CD4-positive, alpha-beta T cell treated with Interleukin-4 for 4 hours (primary cell): Measurements from ENCODE around the gene CDH8.
"Not testable (repeated sequence)": the region's sequence is repeated elsewhere in the genome, so short reads cannot be mapped to it uniquely, and the experiment has no call there.

Source experiments
- DNase-seq: peaks from one replicate; pipeline ENCODE4 v3.0.0-alpha.2; 2020

CDH8 gene

DNA sequence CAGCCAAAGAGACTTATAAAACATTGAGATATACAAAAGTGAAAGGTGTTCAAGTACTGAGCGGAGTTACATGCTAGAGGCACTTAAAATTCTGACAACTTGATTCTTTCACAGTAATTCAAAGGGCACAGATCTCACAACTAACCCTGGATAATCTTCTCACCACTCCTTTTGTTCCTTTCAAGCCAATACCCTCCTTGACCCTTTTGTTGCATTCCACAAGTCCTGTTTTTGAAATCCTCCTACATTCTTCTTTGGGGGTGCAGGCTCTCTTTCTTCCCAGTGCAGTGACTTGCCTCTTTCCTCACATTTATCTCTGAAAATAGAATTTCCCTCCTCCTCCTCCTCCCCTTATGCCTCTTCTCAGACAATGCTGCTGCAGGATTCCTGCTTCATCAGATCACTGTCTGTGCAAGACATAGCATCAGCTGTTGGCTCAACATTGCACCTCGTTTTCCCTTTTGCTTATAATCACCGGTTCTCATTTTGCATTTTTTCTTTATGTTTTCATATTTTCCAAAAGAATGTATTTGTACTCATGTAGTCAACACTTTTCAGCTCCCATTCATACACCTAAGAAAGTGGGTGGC, 199.3 kb downstream of the CDH8 start:
- no peak for DNase-seq

DNA sequence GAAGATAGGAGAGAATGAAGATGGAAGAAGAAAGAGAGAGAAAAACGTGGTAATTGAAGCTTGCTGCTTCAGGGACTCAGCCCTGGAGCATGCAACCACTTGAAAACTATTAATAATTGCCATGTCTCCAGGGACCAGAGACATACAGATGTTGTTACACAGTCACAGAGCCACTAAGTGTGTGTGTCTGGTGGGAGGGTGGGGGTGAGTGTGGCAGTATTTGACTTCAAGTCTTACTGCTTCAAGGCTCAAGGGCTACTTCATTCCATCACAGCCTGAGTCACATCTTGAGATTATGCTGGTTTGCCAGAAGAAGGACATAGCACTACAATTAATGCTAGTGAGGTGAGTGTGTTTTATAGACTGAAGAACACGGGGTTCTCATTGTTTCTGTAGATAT, 202.2 kb downstream of the CDH8 start:
- no peak for DNase-seq

GRCh38 chr16:61831351-61831917, 204.8 kb downstream of the CDH8 start:
- DNase-seq: no peak

DNA sequence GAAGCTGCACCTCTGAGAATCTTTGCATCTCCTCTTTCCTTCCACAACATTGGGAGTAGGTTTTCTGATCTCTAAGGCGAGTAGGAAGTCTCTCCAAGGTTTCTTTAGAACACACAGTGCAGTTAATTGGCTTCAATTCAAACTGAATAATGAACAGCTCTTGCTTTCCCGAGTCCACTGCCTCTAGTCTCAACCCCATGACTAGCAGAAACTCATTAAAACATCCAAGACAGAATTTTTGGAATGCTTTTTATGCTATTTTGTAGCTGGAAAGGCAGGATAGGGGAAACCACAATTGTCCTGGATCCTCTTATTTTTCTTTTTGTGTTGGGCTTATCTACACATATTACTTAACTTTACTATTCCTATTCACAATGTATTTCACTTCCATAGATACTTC, 206.6 kb downstream of the CDH8 start:
- DNase-seq: no peak

- no peak for DNase-seq
Measured at GRCh38 chr16:61823326-61823725, 212.9 kb downstream of the CDH8 start.

DNA sequence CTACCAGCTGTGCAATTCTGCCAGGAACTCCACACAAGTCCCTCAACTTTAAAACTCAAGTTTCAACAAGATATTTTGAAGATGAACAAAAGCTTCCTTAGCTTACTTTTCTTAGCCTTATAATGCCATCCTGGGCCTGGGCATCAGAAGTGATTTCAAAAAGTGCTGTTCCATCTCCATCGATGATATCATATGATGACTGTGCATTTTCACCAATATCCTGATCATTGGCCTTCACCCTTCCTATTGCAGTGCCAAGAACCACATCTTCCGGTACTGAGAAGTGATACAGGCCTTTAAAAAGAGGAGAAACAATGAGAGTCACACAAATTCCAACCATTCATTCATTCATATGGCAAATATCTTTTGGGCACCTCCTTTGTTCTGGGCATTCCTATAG, 215.4 kb downstream of the CDH8 start:
- DNase-seq: no peak

GRCh38 chr16:61820398-61820797, 215.8 kb downstream of the CDH8 start:
- DNase-seq: no peak

DNA sequence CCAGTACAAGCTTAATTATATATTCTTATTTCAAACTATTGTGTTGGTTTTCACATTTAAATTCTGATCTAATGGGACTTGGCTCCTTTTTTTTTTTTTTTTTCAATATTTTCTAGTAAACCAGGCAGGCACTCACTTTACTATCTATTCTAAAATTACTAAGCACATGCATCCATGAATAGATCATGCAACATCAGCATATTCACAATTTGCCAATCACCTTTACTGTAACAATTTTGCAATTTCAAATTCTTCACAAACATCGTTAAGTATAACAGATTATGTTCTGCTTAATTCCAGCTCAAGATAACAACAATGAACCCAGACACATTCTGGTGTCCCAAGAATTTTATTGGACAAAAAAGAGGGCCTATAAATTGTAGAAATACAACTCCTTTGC, 217.4 kb downstream of the CDH8 start:
- no peak for DNase-seq

- DNase-seq: no peak
Measured at GRCh38 chr16:61817583-61818278, 218.5 kb downstream of the CDH8 start.

DNA sequence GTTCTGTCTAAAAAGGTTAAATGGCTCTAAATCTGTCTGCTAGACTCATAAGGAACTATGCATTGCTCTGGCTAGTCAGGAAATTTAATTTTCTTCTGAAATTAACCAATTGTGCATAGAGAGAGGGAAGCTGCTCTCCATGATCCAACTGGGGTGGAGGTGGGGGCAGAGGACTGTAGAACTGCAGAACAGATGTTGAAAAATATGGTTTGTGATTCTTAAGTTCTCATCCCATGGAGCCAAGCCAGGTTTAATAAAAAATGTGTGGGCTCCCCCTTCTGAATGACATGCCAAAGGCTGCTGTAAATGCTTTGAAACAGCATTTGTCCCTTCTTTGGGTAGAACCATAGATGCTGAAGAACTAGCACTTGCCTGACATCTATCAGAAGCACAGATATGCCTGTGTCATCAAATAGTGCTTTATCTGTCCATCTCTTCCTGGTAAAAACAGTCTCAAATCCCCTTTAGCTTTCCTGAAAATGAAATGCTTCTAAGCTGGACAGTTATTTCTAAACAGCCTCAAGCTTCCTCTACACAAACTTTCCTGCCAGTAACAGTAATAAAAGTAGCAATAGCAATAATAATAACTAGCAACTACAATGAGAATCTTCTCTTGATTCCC, 221.4 kb downstream of the CDH8 start:
- DNase-seq: no peak

DNA sequence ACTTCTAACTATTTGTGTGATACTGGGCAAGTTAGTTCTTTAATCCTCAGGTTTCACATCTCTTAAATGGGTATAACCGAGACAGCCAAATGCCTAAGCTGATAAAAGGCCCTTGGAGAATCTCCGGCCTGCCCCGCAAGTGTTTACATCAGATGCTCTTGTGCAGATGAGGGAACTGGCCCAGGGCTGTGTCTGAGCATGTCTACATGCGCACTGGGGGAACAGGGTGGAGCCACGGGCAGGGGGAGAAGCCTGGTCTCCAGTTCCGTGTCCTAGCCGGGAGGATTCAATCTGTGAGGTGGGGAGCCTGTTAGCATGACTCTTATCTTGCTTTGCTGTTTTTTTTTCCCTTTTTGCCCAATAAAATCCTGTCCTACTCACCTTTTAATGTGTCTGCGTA, 222.9 kb downstream of the CDH8 start:
- no peak for DNase-seq

- DNase-seq: no peak
Measured at GRCh38 chr16:61812251-61812650, 224.0 kb downstream of the CDH8 start.

GRCh38 chr16:61807551-61807950, 228.7 kb downstream of the CDH8 start:
- no peak for DNase-seq

GRCh38 chr16:61801217-61801616, 235.0 kb downstream of the CDH8 start:
- DNase-seq: not testable (repeated sequence)

DNA sequence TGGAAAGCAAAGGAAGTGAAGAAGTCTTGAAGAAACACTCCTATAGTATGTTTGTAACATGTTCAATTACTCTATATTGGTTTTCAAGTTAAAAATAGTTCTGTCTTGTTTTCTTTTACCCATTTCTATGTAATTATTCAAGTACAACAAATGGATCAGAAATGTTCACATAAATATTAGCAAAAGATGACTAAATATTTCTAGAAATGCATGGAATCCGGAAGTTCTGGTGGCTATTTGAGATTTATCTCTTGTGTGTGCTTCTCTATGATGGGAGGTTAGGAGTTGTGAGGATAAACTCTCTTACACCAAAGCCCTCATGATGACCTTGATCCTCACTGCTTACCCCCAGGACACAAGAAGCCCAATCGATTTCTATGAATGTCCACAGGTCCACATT, 237.5 kb downstream of the CDH8 start:
- no peak for DNase-seq

- no peak for DNase-seq
Measured at GRCh38 chr16:61797961-61798507, 238.2 kb downstream of the CDH8 start.

- DNase-seq: no peak
Measured at GRCh38 chr16:61797296-61797795, 238.9 kb downstream of the CDH8 start.

- no peak for DNase-seq
Measured at GRCh38 chr16:61792194-61792909, 243.9 kb downstream of the CDH8 start.

DNA sequence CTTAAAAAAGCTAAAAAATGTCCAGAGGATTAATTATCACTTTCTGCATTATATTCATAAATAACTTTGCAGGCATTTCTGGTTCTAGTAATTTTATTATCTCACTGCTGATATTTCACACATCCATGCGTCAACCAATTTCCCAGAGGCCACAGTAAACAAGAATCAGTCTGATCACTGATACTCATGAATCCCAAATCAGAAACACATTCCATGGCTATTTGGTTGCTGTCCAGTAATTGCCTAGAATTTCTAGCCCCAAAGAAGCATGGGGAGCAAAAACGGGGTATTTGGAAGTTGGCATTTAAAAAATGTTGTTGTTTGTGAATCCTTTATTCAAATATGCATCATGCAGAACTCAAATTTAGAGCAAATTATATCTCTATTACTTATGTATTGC, 244.8 kb downstream of the CDH8 start:
- DNase-seq: no peak

- not testable (repeated sequence) for DNase-seq
Measured at GRCh38 chr16:61781855-61782254, 254.4 kb downstream of the CDH8 start.

DNA sequence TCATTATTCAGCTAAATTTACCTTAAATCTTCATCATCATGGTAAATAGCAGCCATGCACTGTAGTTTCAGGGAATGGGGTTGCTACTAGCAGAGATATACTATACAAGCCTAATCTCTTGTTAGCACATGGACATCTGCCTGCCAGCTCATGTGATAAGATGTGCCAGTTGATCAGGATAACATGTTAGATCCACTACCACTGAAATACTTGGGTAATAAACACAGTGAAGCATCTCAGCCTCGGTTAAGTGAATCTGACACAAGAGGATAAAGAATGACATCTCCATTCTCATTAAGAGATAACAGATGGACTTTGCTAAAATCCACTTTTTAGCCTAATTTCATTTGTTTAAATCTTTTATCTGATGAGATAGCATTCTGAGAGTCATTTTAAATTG, 256.1 kb downstream of the CDH8 start:
- no peak for DNase-seq

DNA sequence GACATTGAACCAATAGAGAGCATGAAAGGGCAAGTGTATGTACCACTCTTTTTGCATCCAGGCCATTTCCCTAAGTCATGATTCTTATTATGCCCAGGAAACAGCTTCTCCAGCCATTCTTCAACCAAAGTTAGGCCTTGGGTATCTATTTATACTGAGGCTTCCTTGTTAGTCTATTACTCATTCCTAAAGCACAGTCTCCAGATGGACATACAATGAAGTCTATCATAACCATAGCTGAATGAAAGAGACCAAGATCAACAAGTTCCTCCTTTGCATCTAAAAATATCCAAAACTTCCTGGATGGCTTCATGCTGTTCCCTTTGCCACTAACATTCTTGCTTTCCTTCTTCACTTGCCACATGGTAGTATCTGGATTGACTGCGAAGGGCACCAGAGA, 265.9 kb downstream of the CDH8 start:
- DNase-seq: no peak

DNA sequence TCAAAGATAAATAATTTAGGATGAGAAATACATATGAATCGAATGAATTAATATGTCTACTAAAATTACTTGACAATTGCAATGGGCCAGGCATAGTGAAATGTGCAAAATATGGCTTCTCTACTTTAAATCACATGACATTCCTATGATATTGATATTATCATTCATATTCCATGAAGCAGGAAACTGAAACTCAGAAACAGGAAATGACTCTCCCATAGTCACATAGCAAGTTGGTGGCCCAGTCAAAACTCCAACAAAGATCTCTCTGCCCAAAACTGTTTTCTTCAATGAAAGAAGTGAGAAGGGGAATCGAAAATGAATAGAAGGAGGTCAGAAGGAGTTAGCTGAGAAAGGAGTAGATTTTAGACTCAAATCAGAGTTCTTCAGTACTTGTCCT, 272.2 kb downstream of the CDH8 start:
- no peak for DNase-seq
